HFFc6 (cell line): ENCODE measurements around the gene FAM117A. TPM values are rescaled to one million over a fixed set of nuclear protein-coding genes. Genes with fewer than 3 reads are reported as not detected.

Experiments used
- DNase-seq: peaks from one replicate; pipeline ENCODE4 v3.0.0-alpha.2; 2018
- H3K27ac Mint-ChIP-seq: 2 replicates; pipeline ENCODE4 v1.8.0; 2020; ENCODE audit warnings: mild to moderate bottlenecking, mixed read lengths
- H3K27me3 Mint-ChIP-seq: 2 replicates; pipeline ENCODE4 v1.8.0; 2021; ENCODE audit warnings: mild to moderate bottlenecking, moderate library complexity, mixed read lengths; ENCODE audit not compliant: insufficient read depth
- H3K36me3 Mint-ChIP-seq: 2 replicates; pipeline ENCODE4 v1.8.0; 2021; ENCODE audit warnings: low read depth, mixed read lengths
- H3K4me1 Mint-ChIP-seq: 2 replicates; pipeline ENCODE4 v1.8.0; 2020; ENCODE audit warnings: low read depth, mixed read lengths
- H3K4me3 Mint-ChIP-seq: 2 replicates; pipeline ENCODE4 v1.8.0; 2020; ENCODE audit warnings: mild to moderate bottlenecking, moderate library complexity, mixed read lengths
- H3K9me3 Mint-ChIP-seq: 2 replicates; pipeline ENCODE4 v1.8.0; 2020; ENCODE audit warnings: mild to moderate bottlenecking, mixed read lengths
- total RNA-seq, 6 experiments: library from RNA; stranded (reverse); fragmentation: NEBNext Ultra II Directional; extraction: Animal tissue kit (Norgen Biotek cat#: 25700); gene quantifications; 2 replicates in 1 of 6; 3 replicates in 5 of 6; pipeline ENCODE4 v1.2.3, GENCODE V29; 2021
- TF ChIP-seq, protein P1 (sequence below): fragments of 200-600 bp; sonication (generic); IDR thresholded peaks from 2 replicates; pipeline ENCODE4 v1.5.0; 2021; ENCODE audit warnings: antibody characterized with exemption, mild to moderate bottlenecking

FAM117A gene
- total RNA-seq, 6 experiments from 2014 or later = 0.23 to 1.1 (median 0.57) TPM

- peaks cover 39% of the 10 kb centered on the region for H3K27me3 Mint-ChIP-seq
- no peak overlapping the region for H3K4me3 Mint-ChIP-seq
- no peaks in the 10 kb centered on the region for H3K36me3 Mint-ChIP-seq
- DNase-seq = no peak
- no peaks in the 10 kb centered on the region for H3K9me3 Mint-ChIP-seq
- TF ChIP-seq, protein P1, sequence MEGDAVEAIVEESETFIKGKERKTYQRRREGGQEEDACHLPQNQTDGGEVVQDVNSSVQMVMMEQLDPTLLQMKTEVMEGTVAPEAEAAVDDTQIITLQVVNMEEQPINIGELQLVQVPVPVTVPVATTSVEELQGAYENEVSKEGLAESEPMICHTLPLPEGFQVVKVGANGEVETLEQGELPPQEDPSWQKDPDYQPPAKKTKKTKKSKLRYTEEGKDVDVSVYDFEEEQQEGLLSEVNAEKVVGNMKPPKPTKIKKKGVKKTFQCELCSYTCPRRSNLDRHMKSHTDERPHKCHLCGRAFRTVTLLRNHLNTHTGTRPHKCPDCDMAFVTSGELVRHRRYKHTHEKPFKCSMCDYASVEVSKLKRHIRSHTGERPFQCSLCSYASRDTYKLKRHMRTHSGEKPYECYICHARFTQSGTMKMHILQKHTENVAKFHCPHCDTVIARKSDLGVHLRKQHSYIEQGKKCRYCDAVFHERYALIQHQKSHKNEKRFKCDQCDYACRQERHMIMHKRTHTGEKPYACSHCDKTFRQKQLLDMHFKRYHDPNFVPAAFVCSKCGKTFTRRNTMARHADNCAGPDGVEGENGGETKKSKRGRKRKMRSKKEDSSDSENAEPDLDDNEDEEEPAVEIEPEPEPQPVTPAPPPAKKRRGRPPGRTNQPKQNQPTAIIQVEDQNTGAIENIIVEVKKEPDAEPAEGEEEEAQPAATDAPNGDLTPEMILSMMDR = no peak
- H3K27ac Mint-ChIP-seq = no peak overlapping the region
- H3K4me1 Mint-ChIP-seq = no peaks in the 10 kb centered on the region
Observed at GRCh38 chr17:49748791-49749190, 15.1 kb downstream of the FAM117A start.

DNA sequence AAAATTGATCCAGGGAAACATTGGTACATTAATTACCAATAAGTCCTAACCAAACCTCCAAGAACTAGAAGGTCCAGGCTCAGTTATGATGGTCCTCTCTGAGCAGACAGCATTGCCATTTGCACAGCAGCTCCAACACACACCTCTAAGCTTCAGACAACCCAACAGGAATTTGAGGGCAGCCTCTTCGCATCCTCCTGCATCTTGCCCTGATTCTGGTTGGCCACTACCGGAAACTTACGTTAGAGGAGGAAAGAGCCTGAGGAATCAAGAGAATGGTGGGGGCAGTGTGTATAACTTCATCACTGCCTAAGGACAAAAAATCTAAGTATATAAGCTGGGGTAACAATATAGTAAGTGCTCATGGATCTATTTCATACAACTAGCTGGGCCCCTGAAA lies 15.7 kb downstream of the FAM117A start:
- Mint-ChIP-seq H3K27ac (no peak overlapping the region), H3K4me3 (no peak overlapping the region), H3K36me3 (no peaks in the 10 kb centered on the region), H3K9me3 (no peaks in the 10 kb centered on the region), H3K4me1 (no peaks in the 10 kb centered on the region), H3K27me3 (peaks cover 35% of the 10 kb centered on the region)
- TF ChIP-seq, protein P1 = no peak
- no peak for DNase-seq

DNA sequence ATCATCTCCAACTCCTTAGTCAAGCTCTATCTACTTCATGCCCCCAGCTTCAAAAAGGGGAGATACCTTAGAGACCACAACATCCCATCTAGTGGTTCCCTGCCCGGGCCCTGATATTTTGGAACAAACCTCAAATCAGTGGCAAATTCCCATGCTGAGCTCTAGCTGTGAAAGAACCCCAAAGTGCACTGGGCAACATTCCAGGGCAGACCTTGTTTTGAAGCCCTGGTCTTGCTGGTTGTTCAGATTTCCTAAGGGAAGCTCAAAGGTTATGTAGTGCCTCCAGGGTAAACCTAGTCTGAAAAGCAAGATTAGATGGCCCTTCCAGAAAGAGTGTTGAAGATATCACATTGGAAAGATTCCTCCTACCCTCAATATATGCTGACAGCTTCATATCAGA lies 16.3 kb downstream of the FAM117A start:
- Mint-ChIP-seq H3K9me3 (no peaks in the 10 kb centered on the region), H3K4me3 (no peak overlapping the region)

GRCh38 chr17:49746791-49747490 lies 17.0 kb downstream of the FAM117A start:
- no peaks in the 10 kb centered on the region for H3K36me3 Mint-ChIP-seq
- DNase-seq = no peak
- TF ChIP-seq, protein P1 = no peak
- peaks cover 37% of the 10 kb centered on the region for H3K27me3 Mint-ChIP-seq
- H3K4me3 Mint-ChIP-seq = no peak overlapping the region
- no peaks in the 10 kb centered on the region for H3K9me3 Mint-ChIP-seq
- H3K4me1 Mint-ChIP-seq = no peaks in the 10 kb centered on the region
- no peak overlapping the region for H3K27ac Mint-ChIP-seq

More for the DNA sequence above, 16.3 kb downstream of the FAM117A start:
- Mint-ChIP-seq H3K4me1 (no peaks in the 10 kb centered on the region), H3K36me3 (no peaks in the 10 kb centered on the region), H3K27ac (no peak overlapping the region), H3K27me3 (peaks cover 38% of the 10 kb centered on the region)
- TF ChIP-seq, protein P1 = no peak
- no peak for DNase-seq

DNA sequence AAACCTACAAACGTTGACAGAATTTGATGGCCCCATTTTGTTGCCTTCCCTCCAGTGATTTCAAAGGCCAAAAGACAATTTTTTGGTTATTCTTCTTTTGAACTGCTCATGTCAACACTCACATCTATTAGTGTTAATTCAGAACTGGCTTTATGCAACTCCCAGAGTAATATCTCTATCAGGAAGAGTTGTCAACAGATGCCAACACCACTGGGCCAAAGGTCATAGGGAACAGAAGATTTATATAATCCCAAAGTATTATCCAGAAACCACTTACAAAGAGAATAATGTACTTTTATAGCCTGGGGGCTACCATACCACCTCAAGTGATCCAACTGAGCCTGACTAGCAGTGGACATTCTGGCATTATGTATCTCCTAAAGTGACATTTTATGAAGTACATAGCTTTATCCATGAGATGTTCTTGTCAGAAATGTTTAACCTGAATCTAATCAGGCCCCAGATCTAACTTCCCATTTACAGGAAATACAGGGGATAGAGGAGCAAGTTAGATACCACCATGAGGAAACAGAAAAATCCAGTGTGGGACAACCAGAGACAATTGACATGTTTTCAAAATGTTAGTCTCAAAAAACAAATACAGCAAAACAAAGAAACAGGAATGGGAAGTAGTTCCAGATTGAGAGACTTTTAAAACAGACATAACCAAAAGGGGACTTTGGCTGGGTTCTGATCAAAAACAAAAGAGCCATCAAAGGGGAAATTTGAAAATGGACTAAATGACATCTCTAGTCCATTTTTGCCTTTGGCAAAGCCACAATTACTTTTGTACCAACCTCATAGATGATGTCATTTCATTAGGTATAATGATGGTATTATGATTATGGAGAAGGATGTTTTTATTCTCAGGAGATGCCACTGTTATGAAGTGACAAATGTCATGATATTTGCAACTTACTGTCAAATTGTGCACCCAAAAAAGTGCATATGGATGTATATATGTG lies 18.5 kb downstream of the FAM117A start:
- TF ChIP-seq, protein P1 = no peak
- no peaks in the 10 kb centered on the region for H3K36me3 Mint-ChIP-seq
- no peak for DNase-seq
- H3K9me3 Mint-ChIP-seq = no peaks in the 10 kb centered on the region
- no peak overlapping the region for H3K4me3 Mint-ChIP-seq
- peaks cover 42% of the 10 kb centered on the region for H3K27me3 Mint-ChIP-seq
- no peak overlapping the region for H3K27ac Mint-ChIP-seq
- H3K4me1 Mint-ChIP-seq = no peaks in the 10 kb centered on the region
